RWPE2 (cell line): ENCODE results near the gene FUT3.

Experiments used
- ATAC-seq: fragments of 200-7000 bp; cut with Tn5 transposase; 3 replicates; pipeline ENCODE4 v1.9.1; 2021; ENCODE audit warnings: low read depth
- DNase-seq: peaks from one replicate; pipeline ENCODE4 v3.0.0-alpha.2; 2020; ENCODE audit warnings: low spot score
- H3K27ac ChIP-seq: fragments of 450-650 bp; 2 replicates; pipeline ENCODE4 v1.5.1; 2017; ENCODE audit warnings: mild to moderate bottlenecking; ENCODE audit not compliant: poor library complexity, severe bottlenecking
- H3K27me3 ChIP-seq: fragments of 250-450 bp; sonication (Bioruptor Pico); 2 replicates; pipeline ENCODE4 v1.5.1; 2021; ENCODE audit warnings: mild to moderate bottlenecking, moderate library complexity; ENCODE audit not compliant: insufficient read depth, poor library complexity, severe bottlenecking
- H3K36me3 ChIP-seq: fragments of 250-450 bp; sonication (Bioruptor Pico); 2 replicates; pipeline ENCODE4 v1.5.1; 2020; ENCODE audit warnings: low read depth, mild to moderate bottlenecking, moderate library complexity
- H3K4me1 ChIP-seq: fragments of 250-450 bp; sonication (Bioruptor Pico); 2 replicates; pipeline ENCODE4 v1.5.1; 2021; ENCODE audit warnings: mild to moderate bottlenecking, moderate library complexity; ENCODE audit not compliant: insufficient read depth, poor library complexity, severe bottlenecking
- H3K4me3 ChIP-seq: fragments of 250-450 bp; sonication (Bioruptor Pico); 2 replicates; pipeline ENCODE4 v1.5.1; 2021; ENCODE audit warnings: mild to moderate bottlenecking, moderate library complexity; ENCODE audit not compliant: severe bottlenecking
- H3K9me3 ChIP-seq: fragments of 250-450 bp; sonication (Bioruptor Pico); 2 replicates; pipeline ENCODE4 v1.5.1; 2021; ENCODE audit warnings: mild to moderate bottlenecking, moderate library complexity; ENCODE audit not compliant: severe bottlenecking
- TF ChIP-seq, protein P1 (sequence below): fragments of 450-650 bp; IDR thresholded peaks from one replicate; pipeline ENCODE4 v1.5.1; 2017; ENCODE audit warnings: mild to moderate bottlenecking, moderate library complexity; ENCODE audit not compliant: poor library complexity, severe bottlenecking

FUT3 gene

DNA sequence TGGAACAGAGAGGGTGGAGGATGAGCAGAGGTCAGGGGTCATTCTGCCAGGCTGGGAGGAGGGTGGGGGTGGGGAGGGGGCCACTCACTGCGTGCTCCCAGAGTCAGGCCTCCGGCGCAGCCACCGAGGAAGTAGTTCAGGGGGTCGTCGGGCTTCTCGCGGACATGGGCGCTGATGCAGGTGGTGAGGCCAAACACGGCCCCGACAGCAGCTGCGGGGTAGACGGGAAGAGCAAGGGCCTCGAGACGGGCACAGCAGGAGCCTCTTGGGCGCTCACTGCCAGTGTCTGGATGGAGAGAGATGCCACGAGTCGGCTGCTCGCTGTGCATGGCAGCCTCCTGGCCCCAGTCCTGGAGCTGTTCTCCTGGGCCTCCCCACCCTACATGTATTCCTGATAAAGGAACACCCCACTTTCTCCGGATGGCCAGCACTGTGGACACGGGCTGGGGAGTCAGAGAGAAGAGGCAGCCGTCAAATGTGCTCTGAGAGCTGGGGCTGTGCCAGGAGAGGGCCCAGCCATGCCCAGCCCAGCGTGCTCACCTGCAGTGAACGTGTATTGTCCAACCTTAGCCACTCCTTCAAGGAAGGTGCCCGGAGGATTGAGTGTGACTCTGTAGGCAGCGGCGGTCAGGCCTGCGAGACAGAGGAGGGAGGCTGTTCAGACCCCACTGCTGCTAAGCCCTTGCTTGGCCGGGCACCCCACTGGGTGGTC lies 45.3 kb upstream of the FUT3 start:
- ATAC-seq = no peak
- Histone ChIP-seq H3K27ac (no peak overlapping the region), H3K4me3 (no peak overlapping the region), H3K4me1 (no peaks in the 10 kb centered on the region), H3K9me3 (no peaks in the 10 kb centered on the region), H3K36me3 (peaks cover 11% of the 10 kb centered on the region; the same call in 1 of the 2 replicates), H3K27me3 (no peaks in the 10 kb centered on the region)
- TF ChIP-seq, protein P1, sequence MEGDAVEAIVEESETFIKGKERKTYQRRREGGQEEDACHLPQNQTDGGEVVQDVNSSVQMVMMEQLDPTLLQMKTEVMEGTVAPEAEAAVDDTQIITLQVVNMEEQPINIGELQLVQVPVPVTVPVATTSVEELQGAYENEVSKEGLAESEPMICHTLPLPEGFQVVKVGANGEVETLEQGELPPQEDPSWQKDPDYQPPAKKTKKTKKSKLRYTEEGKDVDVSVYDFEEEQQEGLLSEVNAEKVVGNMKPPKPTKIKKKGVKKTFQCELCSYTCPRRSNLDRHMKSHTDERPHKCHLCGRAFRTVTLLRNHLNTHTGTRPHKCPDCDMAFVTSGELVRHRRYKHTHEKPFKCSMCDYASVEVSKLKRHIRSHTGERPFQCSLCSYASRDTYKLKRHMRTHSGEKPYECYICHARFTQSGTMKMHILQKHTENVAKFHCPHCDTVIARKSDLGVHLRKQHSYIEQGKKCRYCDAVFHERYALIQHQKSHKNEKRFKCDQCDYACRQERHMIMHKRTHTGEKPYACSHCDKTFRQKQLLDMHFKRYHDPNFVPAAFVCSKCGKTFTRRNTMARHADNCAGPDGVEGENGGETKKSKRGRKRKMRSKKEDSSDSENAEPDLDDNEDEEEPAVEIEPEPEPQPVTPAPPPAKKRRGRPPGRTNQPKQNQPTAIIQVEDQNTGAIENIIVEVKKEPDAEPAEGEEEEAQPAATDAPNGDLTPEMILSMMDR = no peak
- no peak for DNase-seq

DNA sequence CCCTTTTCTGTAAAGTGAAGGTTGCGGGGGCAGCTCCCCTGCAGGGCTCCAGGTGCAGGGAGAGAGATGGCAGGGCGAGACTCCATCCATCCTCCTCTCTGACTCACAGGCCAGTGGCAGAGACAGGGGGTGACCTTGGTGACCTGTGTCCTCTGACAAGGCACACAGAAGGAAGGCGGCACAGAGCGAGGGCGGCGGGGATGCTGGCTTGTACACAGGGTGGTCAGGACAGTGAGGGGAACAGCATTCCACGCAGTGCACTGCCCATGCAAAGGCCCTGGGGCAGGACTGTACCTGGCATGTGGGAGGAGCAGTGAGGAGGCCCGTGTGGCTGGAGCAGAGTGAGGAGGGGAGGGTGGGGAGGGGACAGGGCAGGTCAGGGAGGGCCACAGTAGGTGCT lies 44.6 kb upstream of the FUT3 start:
- ATAC-seq (no peak), DNase-seq (no peak)
- no peaks in the 10 kb centered on the region for H3K9me3 ChIP-seq
- peaks cover 11% of the 10 kb centered on the region; the same call in 1 of the 2 replicates for H3K36me3 ChIP-seq
- H3K4me3 ChIP-seq = no peak overlapping the region
- H3K27ac ChIP-seq = no peak overlapping the region
- TF ChIP-seq, protein P1 = no peak
- H3K27me3 ChIP-seq = no peaks in the 10 kb centered on the region
- no peaks in the 10 kb centered on the region for H3K4me1 ChIP-seq

DNA sequence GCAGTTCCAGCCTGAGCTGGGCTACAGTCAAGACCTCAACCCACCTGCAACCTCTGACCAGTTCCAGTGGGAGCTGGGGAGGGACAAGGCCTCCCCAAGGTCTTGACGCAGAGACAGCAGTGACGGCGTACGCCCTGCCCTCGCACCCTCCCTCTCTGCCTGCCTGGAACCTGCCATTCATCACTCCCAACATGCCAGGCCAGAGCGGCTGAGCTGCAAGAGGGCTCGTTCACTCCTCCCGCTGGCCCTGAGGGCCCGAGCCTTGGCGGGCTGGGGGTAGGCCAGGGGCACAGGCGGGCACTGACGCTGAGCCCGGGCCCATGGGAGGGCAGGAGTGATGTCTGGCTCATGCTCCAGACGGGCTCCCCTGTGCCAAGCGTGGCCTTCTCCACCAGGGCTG lies 44.2 kb upstream of the FUT3 start:
- DNase-seq (no peak), ATAC-seq (no peak)
- TF ChIP-seq, protein P1 = no peak
- H3K4me1 ChIP-seq = no peaks in the 10 kb centered on the region
- H3K9me3 ChIP-seq = peaks cover 2% of the 10 kb centered on the region
- no peaks in the 10 kb centered on the region for H3K27me3 ChIP-seq
- H3K36me3 ChIP-seq = peaks cover 10% of the 10 kb centered on the region; the same call in 1 of the 2 replicates
- no peak overlapping the region for H3K4me3 ChIP-seq
- no peak overlapping the region for H3K27ac ChIP-seq

DNA sequence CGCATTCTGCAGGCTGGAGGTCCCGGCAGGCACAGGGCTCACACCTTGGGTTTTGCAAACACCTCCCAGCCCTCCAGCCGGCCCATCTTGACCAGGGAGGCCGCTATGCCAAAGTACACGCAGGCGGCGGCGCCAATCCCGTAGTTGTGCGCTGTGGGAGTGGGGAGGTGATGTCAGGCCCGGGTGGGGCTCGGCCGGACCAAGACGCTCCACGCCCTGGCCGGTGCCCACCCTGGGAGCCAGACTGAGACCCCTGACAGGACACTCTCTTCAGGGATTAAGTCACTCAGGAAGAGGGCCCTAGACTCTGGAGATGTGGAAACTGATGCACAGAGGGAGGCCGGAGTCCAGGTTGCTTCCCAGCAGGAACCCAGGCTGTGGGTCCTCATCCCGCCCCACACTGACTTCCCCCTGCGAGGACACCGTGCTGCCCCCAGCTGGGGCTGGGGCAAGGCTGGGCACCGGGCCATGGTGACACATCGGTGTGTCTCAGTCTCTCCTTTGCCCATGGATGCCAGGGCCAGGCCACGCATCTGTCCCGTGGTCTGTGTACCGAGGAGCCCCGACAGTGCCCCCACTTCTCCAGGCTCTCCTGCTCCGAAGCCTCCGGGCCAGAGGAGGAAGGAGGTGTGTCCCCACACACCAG lies 43.6 kb upstream of the FUT3 start:
- Histone ChIP-seq H3K27me3 (no peaks in the 10 kb centered on the region), H3K4me1 (no peaks in the 10 kb centered on the region), H3K4me3 (no peak overlapping the region), H3K36me3 (peaks cover 5% of the 10 kb centered on the region; the same call in 1 of the 2 replicates), H3K27ac (no peak overlapping the region), H3K9me3 (peaks cover 2% of the 10 kb centered on the region)
- ATAC-seq = no peak
- TF ChIP-seq, protein P1 = no peak
- DNase-seq = no peak
